HL-60 (cell line): ENCODE results near the gene ADARB1.

ENCODE experiments used
- DNase-seq, 2 experiments: peaks; one replicate each; pipeline ENCODE4 v3.0.0-alpha.2; 2010 to 2020; ENCODE audit warnings: low read depth in 1 of 2, low spot score in 1 of 2
- H3K27ac ChIP-seq: fragments of 250-450 bp; sonication (Bioruptor Pico); replicated peaks from 2 replicates; pipeline ENCODE4 v1.5.1; 2020; ENCODE audit warnings: mild to moderate bottlenecking, moderate library complexity
- H3K27me3 ChIP-seq: fragments of 250-450 bp; sonication (Bioruptor Pico); 2 replicates; pipeline ENCODE4 v1.5.1; 2021; ENCODE audit warnings: mild to moderate bottlenecking, moderate library complexity; ENCODE audit not compliant: insufficient read depth, poor library complexity, severe bottlenecking
- H3K4me3 ChIP-seq: replicated peaks from 2 replicates; pipeline ENCODE4 v1.5.1; 2011; ENCODE audit warnings: mild to moderate bottlenecking, control low read depth, low read length; ENCODE audit not compliant: insufficient read depth
- GABPA ChIP-seq: IDR thresholded peaks from 2 replicates; pipeline ENCODE4 v1.6.1; 2012; ENCODE audit warnings: low read depth
- POLR2AphosphoS5 ChIP-seq: IDR thresholded peaks from 2 replicates; pipeline ENCODE4 v1.6.1; 2012; ENCODE audit warnings: low read depth
- SPI1 ChIP-seq: IDR thresholded peaks from 2 replicates; pipeline ENCODE4 v1.6.1; 2012; ENCODE audit warnings: low read depth, mild to moderate bottlenecking, borderline replicate concordance
- TF ChIP-seq, protein P1 (sequence below): IDR thresholded peaks from 2 replicates; pipeline ENCODE4 v1.6.1; 2012; ENCODE audit warnings: low read depth; ENCODE audit not compliant: insufficient replicate concordance
- TF ChIP-seq, protein P2 (sequence below): IDR thresholded peaks from one replicate; pipeline ENCODE4 v1.5.1; 2011; ENCODE audit warnings: low read length, control low read depth, inconsistent platforms; ENCODE audit not compliant: insufficient read depth

ADARB1 gene

DNA sequence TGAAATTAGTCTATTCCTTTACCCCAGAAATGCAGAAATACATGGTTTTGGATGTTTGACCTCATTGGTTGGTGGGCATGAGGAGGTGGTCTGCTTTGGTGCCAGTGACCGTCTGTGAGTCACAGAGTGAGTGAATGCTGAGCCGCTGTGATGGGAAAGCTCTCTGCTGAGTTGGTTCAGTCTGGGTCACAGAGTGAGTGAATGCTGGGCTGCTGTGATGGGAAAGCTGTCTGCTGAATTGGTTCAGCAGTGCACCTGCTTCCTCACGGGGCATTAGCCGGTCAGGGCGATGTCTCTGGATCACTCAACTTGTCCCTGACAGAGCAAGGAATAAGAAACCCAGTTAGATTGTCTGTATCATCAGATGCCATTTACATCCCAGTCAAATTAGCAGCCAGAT, 40.8 kb downstream of the ADARB1 start:
- H3K27me3 ChIP-seq: no peaks in the 10 kb centered on the region
- H3K4me3 ChIP-seq: no peak overlapping the region
- no peak for TF ChIP-seq GABPA
- TF ChIP-seq, protein P1, sequence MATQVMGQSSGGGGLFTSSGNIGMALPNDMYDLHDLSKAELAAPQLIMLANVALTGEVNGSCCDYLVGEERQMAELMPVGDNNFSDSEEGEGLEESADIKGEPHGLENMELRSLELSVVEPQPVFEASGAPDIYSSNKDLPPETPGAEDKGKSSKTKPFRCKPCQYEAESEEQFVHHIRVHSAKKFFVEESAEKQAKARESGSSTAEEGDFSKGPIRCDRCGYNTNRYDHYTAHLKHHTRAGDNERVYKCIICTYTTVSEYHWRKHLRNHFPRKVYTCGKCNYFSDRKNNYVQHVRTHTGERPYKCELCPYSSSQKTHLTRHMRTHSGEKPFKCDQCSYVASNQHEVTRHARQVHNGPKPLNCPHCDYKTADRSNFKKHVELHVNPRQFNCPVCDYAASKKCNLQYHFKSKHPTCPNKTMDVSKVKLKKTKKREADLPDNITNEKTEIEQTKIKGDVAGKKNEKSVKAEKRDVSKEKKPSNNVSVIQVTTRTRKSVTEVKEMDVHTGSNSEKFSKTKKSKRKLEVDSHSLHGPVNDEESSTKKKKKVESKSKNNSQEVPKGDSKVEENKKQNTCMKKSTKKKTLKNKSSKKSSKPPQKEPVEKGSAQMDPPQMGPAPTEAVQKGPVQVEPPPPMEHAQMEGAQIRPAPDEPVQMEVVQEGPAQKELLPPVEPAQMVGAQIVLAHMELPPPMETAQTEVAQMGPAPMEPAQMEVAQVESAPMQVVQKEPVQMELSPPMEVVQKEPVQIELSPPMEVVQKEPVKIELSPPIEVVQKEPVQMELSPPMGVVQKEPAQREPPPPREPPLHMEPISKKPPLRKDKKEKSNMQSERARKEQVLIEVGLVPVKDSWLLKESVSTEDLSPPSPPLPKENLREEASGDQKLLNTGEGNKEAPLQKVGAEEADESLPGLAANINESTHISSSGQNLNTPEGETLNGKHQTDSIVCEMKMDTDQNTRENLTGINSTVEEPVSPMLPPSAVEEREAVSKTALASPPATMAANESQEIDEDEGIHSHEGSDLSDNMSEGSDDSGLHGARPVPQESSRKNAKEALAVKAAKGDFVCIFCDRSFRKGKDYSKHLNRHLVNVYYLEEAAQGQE: no peak
- TF ChIP-seq, protein P2, sequence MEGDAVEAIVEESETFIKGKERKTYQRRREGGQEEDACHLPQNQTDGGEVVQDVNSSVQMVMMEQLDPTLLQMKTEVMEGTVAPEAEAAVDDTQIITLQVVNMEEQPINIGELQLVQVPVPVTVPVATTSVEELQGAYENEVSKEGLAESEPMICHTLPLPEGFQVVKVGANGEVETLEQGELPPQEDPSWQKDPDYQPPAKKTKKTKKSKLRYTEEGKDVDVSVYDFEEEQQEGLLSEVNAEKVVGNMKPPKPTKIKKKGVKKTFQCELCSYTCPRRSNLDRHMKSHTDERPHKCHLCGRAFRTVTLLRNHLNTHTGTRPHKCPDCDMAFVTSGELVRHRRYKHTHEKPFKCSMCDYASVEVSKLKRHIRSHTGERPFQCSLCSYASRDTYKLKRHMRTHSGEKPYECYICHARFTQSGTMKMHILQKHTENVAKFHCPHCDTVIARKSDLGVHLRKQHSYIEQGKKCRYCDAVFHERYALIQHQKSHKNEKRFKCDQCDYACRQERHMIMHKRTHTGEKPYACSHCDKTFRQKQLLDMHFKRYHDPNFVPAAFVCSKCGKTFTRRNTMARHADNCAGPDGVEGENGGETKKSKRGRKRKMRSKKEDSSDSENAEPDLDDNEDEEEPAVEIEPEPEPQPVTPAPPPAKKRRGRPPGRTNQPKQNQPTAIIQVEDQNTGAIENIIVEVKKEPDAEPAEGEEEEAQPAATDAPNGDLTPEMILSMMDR: no peak
- no peak for TF ChIP-seq SPI1
- TF ChIP-seq POLR2AphosphoS5: no peak
- no peak for DNase-seq
- H3K27ac ChIP-seq: no peak overlapping the region

DNA sequence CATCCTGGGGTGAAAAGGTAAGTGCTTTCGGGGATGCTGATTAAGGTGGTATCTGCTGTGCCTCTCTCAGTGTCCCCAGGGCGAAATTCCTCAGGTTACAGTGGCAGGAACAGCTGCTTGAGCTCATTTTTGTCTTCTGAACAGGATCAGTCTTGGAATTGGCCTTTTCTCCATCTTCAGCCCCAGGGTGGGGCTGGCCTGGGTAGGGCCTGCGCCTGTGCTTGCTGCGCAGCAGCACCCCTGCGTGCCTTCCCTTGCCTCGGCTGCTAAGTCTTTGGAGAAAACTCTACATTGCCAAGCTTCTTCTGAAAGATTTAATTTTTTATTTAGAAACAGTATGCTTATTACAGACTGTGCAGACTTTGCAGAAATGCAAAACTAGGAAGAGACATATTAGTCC, 41.7 kb downstream of the ADARB1 start:
- TF ChIP-seq GABPA (no peak), SPI1 (no peak), POLR2AphosphoS5 (no peak)
- TF ChIP-seq, protein P2: no peak
- TF ChIP-seq, protein P1: no peak
- DNase-seq: no peak
- no peak overlapping the region for H3K4me3 ChIP-seq
- no peak overlapping the region for H3K27ac ChIP-seq
- H3K27me3 ChIP-seq: no peaks in the 10 kb centered on the region

DNA sequence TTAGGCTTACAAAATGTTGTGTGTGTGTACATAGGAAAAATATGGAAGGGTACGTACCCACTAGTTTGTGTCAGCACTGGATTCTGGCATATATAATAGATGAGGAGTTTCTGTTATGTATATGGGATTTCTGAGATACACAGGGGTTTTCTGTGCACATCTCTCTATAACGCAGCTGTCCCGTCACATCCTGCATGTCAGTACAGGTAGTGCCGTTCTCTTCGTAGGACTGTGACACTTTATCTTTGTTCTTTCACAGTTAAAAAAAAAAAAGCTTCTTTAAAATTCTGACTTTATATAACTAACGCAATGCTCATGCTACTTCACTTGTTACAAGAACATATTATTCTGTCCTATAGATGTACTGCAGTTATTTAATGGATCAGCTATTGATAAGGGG, 42.9 kb downstream of the ADARB1 start:
- H3K27ac ChIP-seq: no peak overlapping the region
- DNase-seq: no peak
- no peak overlapping the region for H3K4me3 ChIP-seq
- TF ChIP-seq, protein P2: no peak
- TF ChIP-seq POLR2AphosphoS5: no peak
- no peak for TF ChIP-seq GABPA
- TF ChIP-seq, protein P1: no peak
- TF ChIP-seq SPI1: no peak
- no peaks in the 10 kb centered on the region for H3K27me3 ChIP-seq
